ENCODE results near the gene USP26. TPM values are rescaled to one million over a fixed set of nuclear protein-coding genes. Genes with fewer than 3 reads are reported as not detected.

The USP26 gene
- polyA plus RNA-seq (2011; rRNA removed) (not detected in 2 replicates), polyA minus RNA-seq (2011; rRNA and poly(A)+ RNA removed) (not detected in 2 replicates)

- ChIA-PET POLR2A (no interaction called here), CTCF (no interaction called here)
- DNase-seq (ENCODE audit: low read depth, low spot score) = no peak
- H3K27ac ChIP-seq (ENCODE audit: low read depth, low read length) = no peak within 1 kb of the TSS
- H3K4me3 ChIP-seq (ENCODE audit: low read depth, low read length) = no peak within 1 kb of the TSS
- H3K9me3 ChIP-seq (ENCODE audit: control insufficient read depth, insufficient read depth, low read length) = no peaks in the 10 kb centered on the region
- H3K27me3 ChIP-seq (ENCODE audit: control insufficient read depth, insufficient read depth, low read length) = no peaks in the 10 kb centered on the region
- TF ChIP-seq CTCF (IDR thresholded peaks at IDR 0.05; ENCODE audit: low read depth, low read length) = no peak
Measured at GRCh38 chrX:133097031-133097430, at the start of gene USP26. TSS of gene USP26 (minus strand) at chrX:133097109. CDS start at chrX:133028220, 68,889 bp downstream.

- ChIA-PET POLR2A (no interaction called here), CTCF (no interaction called here)
- no peak for DNase-seq (ENCODE audit: low read depth, low spot score)
- Histone ChIP-seq H3K27ac (ENCODE audit: low read depth, low read length) (no peak overlapping the region), H3K27me3 (ENCODE audit: control insufficient read depth, insufficient read depth, low read length) (no peaks in the 10 kb centered on the region), H3K9me3 (ENCODE audit: control insufficient read depth, insufficient read depth, low read length) (no peaks in the 10 kb centered on the region), H3K4me3 (ENCODE audit: low read depth, low read length) (no peak overlapping the region)
- no peak for TF ChIP-seq CTCF (IDR thresholded peaks at IDR 0.05; ENCODE audit: low read depth, low read length)
Measured at GRCh38 chrX:133134282-133134681, 37.4 kb upstream of the USP26 start.

GRCh38 chrX:133120406-133120805 lies 23.5 kb upstream of the USP26 start:
- Histone ChIP-seq H3K27me3 (ENCODE audit: control insufficient read depth, insufficient read depth, low read length) (no peaks in the 10 kb centered on the region), H3K9me3 (ENCODE audit: control insufficient read depth, insufficient read depth, low read length) (no peaks in the 10 kb centered on the region), H3K27ac (ENCODE audit: low read depth, low read length) (no peak overlapping the region), H3K4me3 (ENCODE audit: low read depth, low read length) (no peak overlapping the region)
- TF ChIP-seq CTCF (IDR thresholded peaks at IDR 0.05; ENCODE audit: low read depth, low read length) = no peak
- no peak for DNase-seq (ENCODE audit: low read depth, low spot score)
- ChIA-PET CTCF (no interaction called here), POLR2A (no interaction called here)

- no peak for DNase-seq (ENCODE audit: low read depth, low spot score)
- no peak for TF ChIP-seq CTCF (IDR thresholded peaks at IDR 0.05; ENCODE audit: low read depth, low read length)
- ChIA-PET CTCF (no interaction called here), POLR2A (no interaction called here)
- H3K9me3 ChIP-seq (ENCODE audit: control insufficient read depth, insufficient read depth, low read length) = no peaks in the 10 kb centered on the region
- H3K27me3 ChIP-seq (ENCODE audit: control insufficient read depth, insufficient read depth, low read length) = no peaks in the 10 kb centered on the region
- no peak overlapping the region for H3K4me3 ChIP-seq (ENCODE audit: low read depth, low read length)
- no peak overlapping the region for H3K27ac ChIP-seq (ENCODE audit: low read depth, low read length)
Measured at GRCh38 chrX:133094098-133094731, 2.7 kb downstream of the USP26 start.

- no peak for DNase-seq (ENCODE audit: low read depth, low spot score)
- Histone ChIP-seq H3K27ac (ENCODE audit: low read depth, low read length) (no peak overlapping the region), H3K4me3 (ENCODE audit: low read depth, low read length) (no peak overlapping the region), H3K27me3 (ENCODE audit: control insufficient read depth, insufficient read depth, low read length) (no peaks in the 10 kb centered on the region), H3K9me3 (ENCODE audit: control insufficient read depth, insufficient read depth, low read length) (no peaks in the 10 kb centered on the region)
- CTCF ChIA-PET = no interaction called here
- no peak for TF ChIP-seq CTCF (IDR thresholded peaks at IDR 0.05; ENCODE audit: low read depth, low read length)
- POLR2A ChIA-PET = no interaction called here
Measured at GRCh38 chrX:133090236-133090809, 6.6 kb downstream of the USP26 start.

Measured in AG04450 (cell line).